DOHH2 (cell line): ENCODE measurements around the gene MBLAC1.
A peak's percentile ranks its signal among the peaks of the same experiment; 100 is the strongest.

Experiments used
- H3F3A ChIP-seq: fragments of 200-600 bp; sonication (generic), shearing (Covaris generic); 2 replicates; pipeline ENCODE4 v1.6.0; 2016; ENCODE audit warnings: antibody characterized with exemption, mild to moderate bottlenecking; ENCODE audit not compliant: control insufficient read depth, insufficient read depth
- H3K27ac ChIP-seq: fragments of 200-600 bp; sonication (generic); 2 replicates; pipeline ENCODE4 v1.5.1; 2014; ENCODE audit warnings: low read depth, mild to moderate bottlenecking, low read length, moderate library complexity
- H3K27me3 ChIP-seq: fragments of 200-600 bp; sonication (generic); 2 replicates; pipeline ENCODE4 v1.6.1; 2014; ENCODE audit warnings: mild to moderate bottlenecking, low read length, mixed read lengths; ENCODE audit not compliant: control insufficient read depth
- H3K36me3 ChIP-seq: fragments of 200-600 bp; sonication (generic); 2 replicates; pipeline ENCODE4 v1.6.1; 2014; ENCODE audit warnings: mild to moderate bottlenecking, low read length, moderate library complexity, mixed read lengths; ENCODE audit not compliant: control insufficient read depth
- H3K4me1 ChIP-seq: fragments of 200-600 bp; sonication (generic); 2 replicates; pipeline ENCODE4 v1.6.1; 2014; ENCODE audit warnings: mild to moderate bottlenecking, low read length, mixed read lengths; ENCODE audit not compliant: control insufficient read depth
- H3K4me2 ChIP-seq: fragments of 200-600 bp; sonication (generic); 2 replicates; pipeline ENCODE4 v1.6.0; 2014; ENCODE audit warnings: mild to moderate bottlenecking, low read length, moderate library complexity
- H3K4me3 ChIP-seq: fragments of 200-600 bp; sonication (generic); 2 replicates; pipeline ENCODE4 v1.5.1; 2014; ENCODE audit warnings: mild to moderate bottlenecking, low read length, mixed read lengths
- H3K79me2 ChIP-seq: fragments of 200-600 bp; sonication (generic); 2 replicates; pipeline ENCODE4 v1.6.1; 2014; ENCODE audit warnings: mild to moderate bottlenecking, low read length, mixed read lengths; ENCODE audit not compliant: control insufficient read depth
- H3K9me2 ChIP-seq: fragments of 200-600 bp; sonication (generic); replicated peaks from 2 replicates; pipeline ENCODE4 v1.6.1; 2014; ENCODE audit warnings: mild to moderate bottlenecking, low read length, mixed read lengths; ENCODE audit not compliant: control insufficient read depth
- H3K9me3 ChIP-seq: fragments of 200-600 bp; sonication (generic); 2 replicates; pipeline ENCODE4 v1.6.1; 2014; ENCODE audit warnings: antibody characterized with exemption, low read length, mixed read lengths; ENCODE audit not compliant: control insufficient read depth, insufficient read depth
- H4K20me1 ChIP-seq: fragments of 200-600 bp; sonication (generic); 2 replicates; pipeline ENCODE4 v1.6.0; 2014; ENCODE audit warnings: low read depth, mild to moderate bottlenecking, antibody characterized with exemption, low read length, moderate library complexity; ENCODE audit not compliant: control insufficient read depth, insufficient read depth
- EZH2phosphoT487 ChIP-seq: fragments of 200-600 bp; sonication (generic); IDR thresholded peaks from 2 replicates; pipeline ENCODE4 v1.6.1; 2017; ENCODE audit warnings: borderline replicate concordance, mild to moderate bottlenecking, antibody characterized with exemption, low read length, moderate library complexity, mixed read lengths
- TF ChIP-seq, protein P1 (sequence below): fragments of 200-600 bp; sonication (generic); IDR thresholded peaks from one replicate; pipeline ENCODE4 v1.5.1; 2014; ENCODE audit warnings: antibody characterized with exemption, mild to moderate bottlenecking, low read depth, low read length; ENCODE audit not compliant: poor library complexity, severe bottlenecking

MBLAC1 gene

DNA sequence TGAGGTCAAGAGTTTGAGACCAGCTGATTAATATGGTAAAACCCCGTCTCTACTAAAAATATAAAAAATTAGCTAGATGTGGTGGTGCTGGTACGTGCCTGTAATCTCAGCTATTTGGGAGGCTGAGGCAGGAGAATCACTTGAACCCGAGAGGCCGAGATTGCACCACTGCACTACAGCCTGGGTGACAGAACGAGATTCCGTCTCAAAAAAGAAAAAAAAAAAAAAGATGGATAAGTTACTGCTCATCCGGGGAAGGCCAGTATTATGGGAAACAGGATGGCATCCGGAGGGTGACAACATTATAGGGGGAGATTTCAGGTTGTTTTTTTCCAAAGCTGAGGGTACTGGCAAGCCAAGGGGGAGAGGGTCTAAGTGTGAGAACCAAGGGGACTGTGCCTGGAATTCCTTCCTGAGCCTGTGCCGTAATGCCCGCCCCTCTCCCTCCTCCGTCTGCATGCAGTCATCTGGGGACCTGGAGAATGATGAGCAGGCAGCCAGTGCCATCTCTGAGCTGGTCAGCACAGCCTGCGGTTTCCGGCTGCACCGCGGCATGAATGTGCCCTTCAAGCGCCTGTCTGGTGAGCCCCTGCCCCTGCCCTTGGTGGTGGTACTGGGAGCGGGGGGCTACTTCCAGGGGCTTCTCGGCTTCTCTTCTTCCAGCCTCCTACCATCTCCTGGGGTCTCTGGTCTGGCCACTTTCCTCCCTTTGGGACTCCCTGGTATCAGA is 26.3 kb downstream of the MBLAC1 start:
- peaks cover 39% of the 10 kb centered on the region for H3F3A ChIP-seq
- H3K4me3 ChIP-seq: peak overlapping the region; percentile 56
- H3K36me3 ChIP-seq: peaks cover 88% of the 10 kb centered on the region
- H3K27ac ChIP-seq: peak overlapping the region; percentile 64
- no peaks in the 10 kb centered on the region for H3K9me2 ChIP-seq
- H4K20me1 ChIP-seq: peaks cover 8% of the 10 kb centered on the region; the same call in 1 of the 2 replicates
- peaks cover 91% of the 10 kb centered on the region for H3K79me2 ChIP-seq
- no peaks in the 10 kb centered on the region for H3K27me3 ChIP-seq
- H3K4me2 ChIP-seq: peak overlapping the region; percentile 56
- TF ChIP-seq, protein P1, sequence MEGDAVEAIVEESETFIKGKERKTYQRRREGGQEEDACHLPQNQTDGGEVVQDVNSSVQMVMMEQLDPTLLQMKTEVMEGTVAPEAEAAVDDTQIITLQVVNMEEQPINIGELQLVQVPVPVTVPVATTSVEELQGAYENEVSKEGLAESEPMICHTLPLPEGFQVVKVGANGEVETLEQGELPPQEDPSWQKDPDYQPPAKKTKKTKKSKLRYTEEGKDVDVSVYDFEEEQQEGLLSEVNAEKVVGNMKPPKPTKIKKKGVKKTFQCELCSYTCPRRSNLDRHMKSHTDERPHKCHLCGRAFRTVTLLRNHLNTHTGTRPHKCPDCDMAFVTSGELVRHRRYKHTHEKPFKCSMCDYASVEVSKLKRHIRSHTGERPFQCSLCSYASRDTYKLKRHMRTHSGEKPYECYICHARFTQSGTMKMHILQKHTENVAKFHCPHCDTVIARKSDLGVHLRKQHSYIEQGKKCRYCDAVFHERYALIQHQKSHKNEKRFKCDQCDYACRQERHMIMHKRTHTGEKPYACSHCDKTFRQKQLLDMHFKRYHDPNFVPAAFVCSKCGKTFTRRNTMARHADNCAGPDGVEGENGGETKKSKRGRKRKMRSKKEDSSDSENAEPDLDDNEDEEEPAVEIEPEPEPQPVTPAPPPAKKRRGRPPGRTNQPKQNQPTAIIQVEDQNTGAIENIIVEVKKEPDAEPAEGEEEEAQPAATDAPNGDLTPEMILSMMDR: no peak
- TF ChIP-seq EZH2phosphoT487: no peak
- no peaks in the 10 kb centered on the region for H3K9me3 ChIP-seq
- peaks cover 77% of the 10 kb centered on the region for H3K4me1 ChIP-seq

DNA sequence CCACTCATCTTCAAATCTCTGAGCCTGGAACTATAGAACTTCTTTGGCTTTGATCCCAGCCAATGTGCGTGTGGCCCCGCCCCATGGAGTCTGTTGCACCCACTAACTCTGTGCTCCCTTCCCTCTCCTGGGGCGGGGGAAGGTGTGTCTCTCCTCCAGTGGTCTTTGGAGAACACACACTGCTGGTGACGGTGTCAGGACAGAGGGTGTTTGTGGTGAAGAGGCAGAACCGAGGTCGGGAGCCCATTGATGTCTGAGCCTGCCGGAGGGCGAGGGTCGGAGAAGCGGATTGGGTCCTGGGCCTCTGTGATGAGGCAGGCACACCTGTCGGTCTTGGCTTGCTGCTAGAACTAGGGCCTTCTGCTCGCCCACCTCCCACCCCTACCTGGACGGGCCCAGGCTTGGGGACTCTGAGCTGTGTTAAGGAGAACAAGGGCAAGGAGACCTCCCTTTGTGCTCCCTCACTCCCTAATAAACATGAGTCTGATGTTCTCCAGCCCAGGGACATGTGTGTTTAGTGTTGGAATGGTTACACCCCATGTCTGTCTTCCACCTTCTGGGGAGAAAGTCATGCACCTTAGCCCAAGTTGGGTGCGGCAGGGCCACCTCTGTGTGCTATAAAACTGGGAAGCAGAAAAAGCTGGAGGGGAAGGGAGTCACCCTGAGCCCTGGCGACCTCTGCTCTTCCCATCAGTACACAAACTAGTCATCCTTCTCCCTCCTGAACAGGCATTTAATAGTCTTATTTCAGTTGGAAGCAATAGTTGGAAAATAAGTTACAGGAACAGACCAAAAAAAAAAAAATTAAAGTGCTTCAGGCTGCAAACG is 27.2 kb downstream of the MBLAC1 start:
- peaks cover 76% of the 10 kb centered on the region for H3K4me1 ChIP-seq

DNA sequence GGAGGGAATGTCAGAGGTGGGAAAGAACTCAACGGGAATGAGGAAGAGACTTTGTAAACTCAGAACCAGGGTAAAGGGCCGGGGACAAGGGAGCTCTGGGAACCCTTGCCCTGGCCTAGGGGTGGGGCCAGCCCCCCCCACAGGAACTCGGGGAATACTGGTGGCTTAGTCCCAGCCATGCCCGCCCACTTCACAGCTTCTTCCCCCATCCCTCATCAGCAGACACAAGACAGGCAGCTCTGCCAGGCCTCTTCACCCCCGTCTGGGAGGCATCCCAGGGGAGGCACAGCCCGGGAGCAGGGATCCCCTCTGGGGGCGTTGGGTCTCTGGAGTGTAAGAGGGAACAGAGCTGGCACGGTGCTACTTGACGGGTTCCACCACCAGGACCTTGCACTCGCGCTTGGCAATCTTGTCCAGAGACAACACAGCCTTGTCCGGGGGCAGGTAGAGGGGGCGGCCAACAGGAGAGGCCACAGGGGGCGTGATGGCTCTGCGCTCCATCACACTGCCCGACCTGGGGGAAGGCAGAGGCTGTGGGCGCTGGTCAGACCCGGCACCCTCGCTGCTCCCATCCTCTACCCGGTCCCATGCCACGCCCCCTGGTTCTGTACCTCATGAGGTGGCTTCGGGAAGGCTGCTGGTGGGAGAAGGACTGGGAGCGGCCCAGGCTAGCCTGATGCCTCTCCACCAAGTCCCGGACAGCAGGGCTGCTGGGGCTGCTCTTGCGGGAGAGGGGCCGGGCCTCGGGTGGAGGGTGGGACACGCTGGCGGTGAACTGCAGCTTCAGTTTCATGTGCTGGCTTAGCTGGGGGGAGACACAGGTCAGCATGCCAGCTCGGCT is 28.1 kb downstream of the MBLAC1 start:
- Histone ChIP-seq H3K36me3 (peaks cover 82% of the 10 kb centered on the region), H3K9me3 (no peaks in the 10 kb centered on the region), H4K20me1 (peaks cover 8% of the 10 kb centered on the region; the same call in 1 of the 2 replicates), H3K79me2 (peaks cover 91% of the 10 kb centered on the region), H3K27ac (peak overlapping the region; percentile 13; the same call in 1 of the 2 replicates), H3F3A (peaks cover 39% of the 10 kb centered on the region), H3K4me2 (0 out of 2 replicates have a peak overlapping the region, but pooled peaks have one; percentile 56), H3K27me3 (no peaks in the 10 kb centered on the region), H3K4me1 (peaks cover 80% of the 10 kb centered on the region), H3K4me3 (no peak overlapping the region), H3K9me2 (no peaks in the 10 kb centered on the region)
- TF ChIP-seq, protein P1: no peak
- no peak for TF ChIP-seq EZH2phosphoT487

More for the DNA sequence above, 27.2 kb downstream of the MBLAC1 start:
- H3K4me2 ChIP-seq: peak overlapping the region; percentile 56
- H3K79me2 ChIP-seq: peaks cover 98% of the 10 kb centered on the region
- H3K9me3 ChIP-seq: no peaks in the 10 kb centered on the region
- H3K4me3 ChIP-seq: 0 out of 2 replicates have a peak overlapping the region, but pooled peaks have one; percentile 6
- peaks cover 90% of the 10 kb centered on the region for H3K36me3 ChIP-seq
- TF ChIP-seq, protein P1: no peak
- TF ChIP-seq EZH2phosphoT487: no peak
- no peaks in the 10 kb centered on the region for H3K27me3 ChIP-seq
- peaks cover 8% of the 10 kb centered on the region; the same call in 1 of the 2 replicates for H4K20me1 ChIP-seq
- H3F3A ChIP-seq: peaks cover 39% of the 10 kb centered on the region
- no peaks in the 10 kb centered on the region for H3K9me2 ChIP-seq
- peak overlapping the region; percentile 13; the same call in 1 of the 2 replicates for H3K27ac ChIP-seq
